GM23338 (cell line): ENCODE results near the gene DYRK1A.

Source experiments
- CREB1 ChIP-seq: fragments of 250-450 bp; sonication (Bioruptor Pico); IDR thresholded peaks from 2 replicates; pipeline ENCODE4 v1.5.0; 2020; ENCODE audit warnings: low read depth, mild to moderate bottlenecking, moderate library complexity
- EZH2 ChIP-seq: fragments of 200-600 bp; sonication (generic); IDR thresholded peaks from one replicate; pipeline ENCODE4 v1.8.0; 2017; ENCODE audit warnings: antibody characterized with exemption, mild to moderate bottlenecking, low read depth; ENCODE audit not compliant: unreplicated experiment
- EZH2phosphoT487 ChIP-seq: fragments of 200-600 bp; sonication (generic); IDR thresholded peaks from one replicate; pipeline ENCODE4 v1.8.1; 2018; ENCODE audit warnings: antibody characterized with exemption; ENCODE audit not compliant: unreplicated experiment
- JUNB ChIP-seq: IDR thresholded peaks from one replicate; pipeline ENCODE4 v1.6.1; 2016; ENCODE audit warnings: antibody characterized with exemption; ENCODE audit not compliant: unreplicated experiment
- NANOG ChIP-seq: IDR thresholded peaks from 2 replicates; pipeline ENCODE4 v1.6.1; 2016; ENCODE audit warnings: antibody characterized with exemption, borderline replicate concordance
- POLR2AphosphoS5 ChIP-seq: IDR thresholded peaks from 2 replicates; pipeline ENCODE4 v1.6.1; 2016; ENCODE audit warnings: antibody characterized with exemption, low read depth
- STAT1 ChIP-seq: IDR thresholded peaks from one replicate; pipeline ENCODE4 v1.6.1; 2016; ENCODE audit warnings: antibody characterized with exemption; ENCODE audit not compliant: unreplicated experiment
- ZNF114 ChIP-seq: fragments of 250-450 bp; sonication (Bioruptor Pico); IDR thresholded peaks from 2 replicates; pipeline ENCODE4 v1.5.0; 2020; ENCODE audit warnings: mild to moderate bottlenecking, moderate library complexity
- ZNF331 ChIP-seq: fragments of 250-450 bp; sonication (Bioruptor Pico); IDR thresholded peaks from 2 replicates; pipeline ENCODE4 v1.5.0; 2020; ENCODE audit warnings: low read depth, mild to moderate bottlenecking, moderate library complexity
- TF ChIP-seq, protein P1 (sequence below), 2 experiments: fragments of 200-600 bp in 1 of 2; sonication (generic) in 1 of 2; conservative IDR thresholded peaks; 2 replicates each; pipeline versions ENCODE4 v1.5.1 to v1.6.1; 2016 to 2017; ENCODE audit warnings: antibody characterized with exemption in 2 of 2, low read depth in 2 of 2, mild to moderate bottlenecking in 2 of 2, moderate library complexity in 1 of 2
- TF ChIP-seq, protein P2 (sequence below): IDR thresholded peaks from 2 replicates; pipeline ENCODE4 v1.6.1; 2016; ENCODE audit warnings: antibody characterized with exemption
- TF ChIP-seq, protein P3 (sequence below): IDR thresholded peaks from one replicate; pipeline ENCODE4 v1.6.1; 2018; ENCODE audit warnings: antibody characterized with exemption; ENCODE audit not compliant: unreplicated experiment
- TF ChIP-seq, protein P4 (sequence below): fragments of 250-450 bp; sonication (Bioruptor Pico); IDR thresholded peaks from 2 replicates; pipeline ENCODE4 v1.5.0; 2020; ENCODE audit warnings: mild to moderate bottlenecking, moderate library complexity

DNA sequence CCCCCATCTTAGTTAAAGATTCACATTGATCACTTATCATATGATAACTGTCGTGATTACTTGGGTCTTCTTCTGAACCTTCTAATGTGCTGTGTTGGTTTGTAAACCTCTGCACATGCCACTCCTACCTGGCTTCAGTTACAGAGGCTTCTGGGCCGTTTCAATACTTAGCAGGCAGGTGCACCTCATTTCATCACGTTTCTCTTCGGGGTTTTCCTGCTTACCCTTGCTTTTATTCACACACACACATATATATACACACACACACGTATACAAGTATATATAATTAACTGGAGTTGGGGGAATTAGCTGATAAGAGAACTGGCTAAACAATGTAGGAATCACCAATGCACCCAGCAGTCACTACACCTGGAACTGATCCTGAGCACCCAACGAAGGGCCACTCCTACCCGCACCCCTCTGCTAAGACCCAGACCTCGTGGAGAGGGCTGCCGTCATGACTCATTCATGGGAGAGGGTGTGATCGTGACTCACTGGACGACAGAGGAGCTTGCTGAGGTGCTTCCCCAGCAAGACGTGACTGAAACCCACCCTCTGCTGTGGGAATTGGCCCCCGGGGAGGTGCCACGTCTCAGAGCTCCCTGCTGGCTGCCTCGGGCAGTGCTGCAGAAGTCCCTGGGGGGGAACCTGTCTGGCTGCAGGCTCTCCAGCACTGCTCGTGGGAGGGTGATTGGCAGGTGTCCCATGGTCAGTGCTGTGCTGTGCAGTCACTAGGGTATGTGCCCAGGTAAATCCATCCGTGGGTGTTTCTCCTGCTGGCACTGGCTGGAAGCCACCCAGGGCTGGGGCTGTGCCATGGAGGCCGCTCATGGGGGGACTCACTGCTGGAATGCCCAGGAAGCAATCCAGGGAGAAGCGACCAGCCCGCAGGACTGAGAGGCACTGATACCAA is 166.6 kb downstream of the DYRK1A start:
- TF ChIP-seq, protein P1, sequence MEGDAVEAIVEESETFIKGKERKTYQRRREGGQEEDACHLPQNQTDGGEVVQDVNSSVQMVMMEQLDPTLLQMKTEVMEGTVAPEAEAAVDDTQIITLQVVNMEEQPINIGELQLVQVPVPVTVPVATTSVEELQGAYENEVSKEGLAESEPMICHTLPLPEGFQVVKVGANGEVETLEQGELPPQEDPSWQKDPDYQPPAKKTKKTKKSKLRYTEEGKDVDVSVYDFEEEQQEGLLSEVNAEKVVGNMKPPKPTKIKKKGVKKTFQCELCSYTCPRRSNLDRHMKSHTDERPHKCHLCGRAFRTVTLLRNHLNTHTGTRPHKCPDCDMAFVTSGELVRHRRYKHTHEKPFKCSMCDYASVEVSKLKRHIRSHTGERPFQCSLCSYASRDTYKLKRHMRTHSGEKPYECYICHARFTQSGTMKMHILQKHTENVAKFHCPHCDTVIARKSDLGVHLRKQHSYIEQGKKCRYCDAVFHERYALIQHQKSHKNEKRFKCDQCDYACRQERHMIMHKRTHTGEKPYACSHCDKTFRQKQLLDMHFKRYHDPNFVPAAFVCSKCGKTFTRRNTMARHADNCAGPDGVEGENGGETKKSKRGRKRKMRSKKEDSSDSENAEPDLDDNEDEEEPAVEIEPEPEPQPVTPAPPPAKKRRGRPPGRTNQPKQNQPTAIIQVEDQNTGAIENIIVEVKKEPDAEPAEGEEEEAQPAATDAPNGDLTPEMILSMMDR (conservative IDR thresholded peaks at IDR 0.05; ENCODE audit: low read depth in 2 of 2), result no peak
- TF ChIP-seq EZH2phosphoT487 (no peak), EZH2 (no peak), POLR2AphosphoS5 (no peak), ZNF331 (no peak), JUNB (no peak), CREB1 (no peak), ZNF114 (CRISPR knock-in tag) (no peak), NANOG (no peak), STAT1 (no peak)
- TF ChIP-seq, protein P2, sequence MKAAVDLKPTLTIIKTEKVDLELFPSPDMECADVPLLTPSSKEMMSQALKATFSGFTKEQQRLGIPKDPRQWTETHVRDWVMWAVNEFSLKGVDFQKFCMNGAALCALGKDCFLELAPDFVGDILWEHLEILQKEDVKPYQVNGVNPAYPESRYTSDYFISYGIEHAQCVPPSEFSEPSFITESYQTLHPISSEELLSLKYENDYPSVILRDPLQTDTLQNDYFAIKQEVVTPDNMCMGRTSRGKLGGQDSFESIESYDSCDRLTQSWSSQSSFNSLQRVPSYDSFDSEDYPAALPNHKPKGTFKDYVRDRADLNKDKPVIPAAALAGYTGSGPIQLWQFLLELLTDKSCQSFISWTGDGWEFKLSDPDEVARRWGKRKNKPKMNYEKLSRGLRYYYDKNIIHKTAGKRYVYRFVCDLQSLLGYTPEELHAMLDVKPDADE, result no peak
- TF ChIP-seq, protein P3, sequence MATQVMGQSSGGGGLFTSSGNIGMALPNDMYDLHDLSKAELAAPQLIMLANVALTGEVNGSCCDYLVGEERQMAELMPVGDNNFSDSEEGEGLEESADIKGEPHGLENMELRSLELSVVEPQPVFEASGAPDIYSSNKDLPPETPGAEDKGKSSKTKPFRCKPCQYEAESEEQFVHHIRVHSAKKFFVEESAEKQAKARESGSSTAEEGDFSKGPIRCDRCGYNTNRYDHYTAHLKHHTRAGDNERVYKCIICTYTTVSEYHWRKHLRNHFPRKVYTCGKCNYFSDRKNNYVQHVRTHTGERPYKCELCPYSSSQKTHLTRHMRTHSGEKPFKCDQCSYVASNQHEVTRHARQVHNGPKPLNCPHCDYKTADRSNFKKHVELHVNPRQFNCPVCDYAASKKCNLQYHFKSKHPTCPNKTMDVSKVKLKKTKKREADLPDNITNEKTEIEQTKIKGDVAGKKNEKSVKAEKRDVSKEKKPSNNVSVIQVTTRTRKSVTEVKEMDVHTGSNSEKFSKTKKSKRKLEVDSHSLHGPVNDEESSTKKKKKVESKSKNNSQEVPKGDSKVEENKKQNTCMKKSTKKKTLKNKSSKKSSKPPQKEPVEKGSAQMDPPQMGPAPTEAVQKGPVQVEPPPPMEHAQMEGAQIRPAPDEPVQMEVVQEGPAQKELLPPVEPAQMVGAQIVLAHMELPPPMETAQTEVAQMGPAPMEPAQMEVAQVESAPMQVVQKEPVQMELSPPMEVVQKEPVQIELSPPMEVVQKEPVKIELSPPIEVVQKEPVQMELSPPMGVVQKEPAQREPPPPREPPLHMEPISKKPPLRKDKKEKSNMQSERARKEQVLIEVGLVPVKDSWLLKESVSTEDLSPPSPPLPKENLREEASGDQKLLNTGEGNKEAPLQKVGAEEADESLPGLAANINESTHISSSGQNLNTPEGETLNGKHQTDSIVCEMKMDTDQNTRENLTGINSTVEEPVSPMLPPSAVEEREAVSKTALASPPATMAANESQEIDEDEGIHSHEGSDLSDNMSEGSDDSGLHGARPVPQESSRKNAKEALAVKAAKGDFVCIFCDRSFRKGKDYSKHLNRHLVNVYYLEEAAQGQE, result no peak
- TF ChIP-seq, protein P4, sequence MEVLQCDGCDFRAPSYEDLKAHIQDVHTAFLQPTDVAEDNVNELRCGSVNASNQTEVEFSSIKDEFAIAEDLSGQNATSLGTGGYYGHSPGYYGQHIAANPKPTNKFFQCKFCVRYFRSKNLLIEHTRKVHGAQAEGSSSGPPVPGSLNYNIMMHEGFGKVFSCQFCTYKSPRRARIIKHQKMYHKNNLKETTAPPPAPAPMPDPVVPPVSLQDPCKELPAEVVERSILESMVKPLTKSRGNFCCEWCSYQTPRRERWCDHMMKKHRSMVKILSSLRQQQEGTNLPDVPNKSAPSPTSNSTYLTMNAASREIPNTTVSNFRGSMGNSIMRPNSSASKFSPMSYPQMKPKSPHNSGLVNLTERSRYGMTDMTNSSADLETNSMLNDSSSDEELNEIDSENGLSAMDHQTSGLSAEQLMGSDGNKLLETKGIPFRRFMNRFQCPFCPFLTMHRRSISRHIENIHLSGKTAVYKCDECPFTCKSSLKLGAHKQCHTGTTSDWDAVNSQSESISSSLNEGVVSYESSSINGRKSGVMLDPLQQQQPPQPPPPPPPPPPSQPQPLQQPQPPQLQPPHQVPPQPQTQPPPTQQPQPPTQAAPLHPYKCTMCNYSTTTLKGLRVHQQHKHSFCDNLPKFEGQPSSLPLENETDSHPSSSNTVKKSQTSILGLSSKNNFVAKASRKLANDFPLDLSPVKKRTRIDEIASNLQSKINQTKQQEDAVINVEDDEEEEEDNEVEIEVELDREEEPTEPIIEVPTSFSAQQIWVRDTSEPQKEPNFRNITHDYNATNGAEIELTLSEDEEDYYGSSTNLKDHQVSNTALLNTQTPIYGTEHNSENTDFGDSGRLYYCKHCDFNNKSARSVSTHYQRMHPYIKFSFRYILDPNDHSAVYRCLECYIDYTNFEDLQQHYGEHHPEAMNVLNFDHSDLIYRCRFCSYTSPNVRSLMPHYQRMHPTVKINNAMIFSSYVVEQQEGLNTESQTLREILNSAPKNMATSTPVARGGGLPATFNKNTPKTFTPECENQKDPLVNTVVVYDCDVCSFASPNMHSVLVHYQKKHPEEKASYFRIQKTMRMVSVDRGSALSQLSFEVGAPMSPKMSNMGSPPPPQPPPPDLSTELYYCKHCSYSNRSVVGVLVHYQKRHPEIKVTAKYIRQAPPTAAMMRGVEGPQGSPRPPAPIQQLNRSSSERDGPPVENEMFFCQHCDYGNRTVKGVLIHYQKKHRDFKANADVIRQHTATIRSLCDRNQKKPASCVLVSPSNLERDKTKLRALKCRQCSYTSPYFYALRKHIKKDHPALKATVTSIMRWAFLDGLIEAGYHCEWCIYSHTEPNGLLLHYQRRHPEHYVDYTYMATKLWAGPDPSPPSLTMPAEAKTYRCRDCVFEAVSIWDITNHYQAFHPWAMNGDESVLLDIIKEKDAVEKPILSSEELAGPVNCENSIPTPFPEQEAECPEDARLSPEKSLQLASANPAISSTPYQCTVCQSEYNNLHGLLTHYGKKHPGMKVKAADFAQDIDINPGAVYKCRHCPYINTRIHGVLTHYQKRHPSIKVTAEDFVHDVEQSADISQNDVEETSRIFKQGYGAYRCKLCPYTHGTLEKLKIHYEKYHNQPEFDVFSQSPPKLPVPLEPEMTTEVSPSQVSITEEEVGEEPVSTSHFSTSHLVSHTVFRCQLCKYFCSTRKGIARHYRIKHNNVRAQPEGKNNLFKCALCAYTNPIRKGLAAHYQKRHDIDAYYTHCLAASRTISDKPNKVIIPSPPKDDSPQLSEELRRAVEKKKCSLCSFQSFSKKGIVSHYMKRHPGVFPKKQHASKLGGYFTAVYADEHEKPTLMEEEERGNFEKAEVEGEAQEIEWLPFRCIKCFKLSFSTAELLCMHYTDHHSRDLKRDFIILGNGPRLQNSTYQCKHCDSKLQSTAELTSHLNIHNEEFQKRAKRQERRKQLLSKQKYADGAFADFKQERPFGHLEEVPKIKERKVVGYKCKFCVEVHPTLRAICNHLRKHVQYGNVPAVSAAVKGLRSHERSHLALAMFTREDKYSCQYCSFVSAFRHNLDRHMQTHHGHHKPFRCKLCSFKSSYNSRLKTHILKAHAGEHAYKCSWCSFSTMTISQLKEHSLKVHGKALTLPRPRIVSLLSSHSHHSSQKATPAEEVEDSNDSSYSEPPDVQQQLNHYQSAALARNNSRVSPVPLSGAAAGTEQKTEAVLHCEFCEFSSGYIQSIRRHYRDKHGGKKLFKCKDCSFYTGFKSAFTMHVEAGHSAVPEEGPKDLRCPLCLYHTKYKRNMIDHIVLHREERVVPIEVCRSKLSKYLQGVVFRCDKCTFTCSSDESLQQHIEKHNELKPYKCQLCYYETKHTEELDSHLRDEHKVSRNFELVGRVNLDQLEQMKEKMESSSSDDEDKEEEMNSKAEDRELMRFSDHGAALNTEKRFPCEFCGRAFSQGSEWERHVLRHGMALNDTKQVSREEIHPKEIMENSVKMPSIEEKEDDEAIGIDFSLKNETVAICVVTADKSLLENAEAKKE (CRISPR knock-in tag), result no peak
